Activated CD8-positive, alpha-beta T cell treated with anti-CD3 and anti-CD28 coated beads for 36 hours (primary cell): ENCODE results near the gene CDKN2AIPNL. TPM values are rescaled to one million over a fixed set of nuclear protein-coding genes. Genes with fewer than 3 reads are reported as not detected.
A peak's percentile ranks its signal among the peaks of the same experiment; 100 is the strongest.

ENCODE experiments used
- ATAC-seq: fragments of 200-7000 bp; cut with Tn5 transposase; one replicate; pipeline ENCODE4 v1.10.0; 2021; ENCODE audit warnings: mild to moderate bottlenecking, moderate library complexity
- CTCF ChIA-PET: fragments of 350-600 bp; sonication (Branson Sonifier 250); formaldehyde crosslinking; loops from one replicate; lab custom pipeline; 2021; ENCODE audit warnings: antibody characterized with exemption; lab: Charles Lee
- POLR2A ChIA-PET: fragments of 350-600 bp; sonication (Branson Sonifier 250); formaldehyde crosslinking; loops from one replicate; lab custom pipeline; 2021; ENCODE audit warnings: antibody characterized with exemption; lab: Charles Lee
- DNase-seq: peaks from one replicate; pipeline ENCODE4 v3.0.0-alpha.2; 2020
- H3K27ac Mint-ChIP-seq: one replicate; pipeline ENCODE4 v1.8.0; 2021; ENCODE audit warnings: mild to moderate bottlenecking, mixed read lengths
- H3K27me3 Mint-ChIP-seq: one replicate; pipeline ENCODE4 v1.8.0; 2021; ENCODE audit warnings: mixed read lengths
- H3K36me3 Mint-ChIP-seq: one replicate; pipeline ENCODE4 v1.8.0; 2021; ENCODE audit warnings: low read depth, mixed read lengths
- H3K4me1 Mint-ChIP-seq: one replicate; pipeline ENCODE4 v1.8.0; 2021; ENCODE audit warnings: low read depth, mixed read lengths
- H3K4me3 Mint-ChIP-seq: one replicate; pipeline ENCODE4 v1.8.0; 2021; ENCODE audit warnings: mild to moderate bottlenecking, moderate library complexity, mixed read lengths
- H3K9me3 Mint-ChIP-seq: one replicate; pipeline ENCODE4 v1.8.0; 2021; ENCODE audit warnings: mixed read lengths
- intact Hi-C: fragments of 100-400 bp; cut with micrococcal nuclease; formaldehyde crosslinking; loops from one replicate; pipeline ENCODE4 v1.10.0; 2022
- total RNA-seq, 2 experiments: library from RNA; stranded (reverse); gene quantifications; one replicate each; pipeline ENCODE4 v1.2.3, GENCODE V29; 2021
- TF ChIP-seq, protein P1 (sequence below): fragments of 200-600 bp; IDR thresholded peaks from one replicate; pipeline ENCODE4 v1.8.0; 2022; ENCODE audit warnings: antibody characterized with exemption, mild to moderate bottlenecking

The CDKN2AIPNL gene, protein sequence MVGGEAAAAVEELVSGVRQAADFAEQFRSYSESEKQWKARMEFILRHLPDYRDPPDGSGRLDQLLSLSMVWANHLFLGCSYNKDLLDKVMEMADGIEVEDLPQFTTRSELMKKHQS
- 10 to 100 TPM; 38.2 to 41.1 TPM for total RNA-seq

DNA sequence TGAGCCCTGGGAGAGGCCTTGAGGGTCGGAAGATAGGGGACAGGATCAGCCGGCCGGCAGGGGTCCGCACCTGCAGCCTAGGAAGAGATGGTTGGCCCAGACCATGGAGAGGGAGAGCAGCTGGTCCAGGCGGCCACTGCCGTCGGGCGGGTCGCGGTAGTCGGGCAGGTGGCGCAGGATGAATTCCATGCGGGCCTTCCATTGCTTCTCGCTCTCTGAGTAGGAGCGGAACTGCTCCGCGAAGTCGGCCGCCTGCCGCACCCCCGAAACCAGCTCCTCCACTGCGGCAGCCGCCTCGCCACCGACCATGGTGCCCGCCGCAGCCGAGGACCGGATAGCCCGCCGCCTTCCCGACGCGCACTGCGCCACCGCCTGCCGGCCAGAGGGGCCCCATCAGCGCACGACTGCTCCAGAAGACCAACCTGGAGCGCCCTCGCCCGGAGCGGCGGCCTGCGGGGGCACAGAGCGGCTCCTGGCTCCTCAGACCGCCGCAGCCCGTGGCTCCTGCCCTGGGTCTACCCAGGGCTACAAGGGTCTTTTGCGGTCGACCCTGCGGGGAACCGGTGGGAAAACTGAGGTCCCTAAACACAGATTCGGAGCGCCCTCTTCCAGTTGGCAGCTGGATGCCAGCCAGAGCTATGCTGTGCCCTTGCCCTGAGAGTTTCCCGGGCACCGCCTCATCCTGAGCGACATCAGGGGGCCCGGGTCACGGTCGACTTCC, at the start of gene CDKN2AIPNL:
CDKN2AIPNL (minus strand) TSS at position 336 of the 721 bp plus-strand sequence; CDS start at position 309, 27 bp downstream.
- TF ChIP-seq, protein P1, sequence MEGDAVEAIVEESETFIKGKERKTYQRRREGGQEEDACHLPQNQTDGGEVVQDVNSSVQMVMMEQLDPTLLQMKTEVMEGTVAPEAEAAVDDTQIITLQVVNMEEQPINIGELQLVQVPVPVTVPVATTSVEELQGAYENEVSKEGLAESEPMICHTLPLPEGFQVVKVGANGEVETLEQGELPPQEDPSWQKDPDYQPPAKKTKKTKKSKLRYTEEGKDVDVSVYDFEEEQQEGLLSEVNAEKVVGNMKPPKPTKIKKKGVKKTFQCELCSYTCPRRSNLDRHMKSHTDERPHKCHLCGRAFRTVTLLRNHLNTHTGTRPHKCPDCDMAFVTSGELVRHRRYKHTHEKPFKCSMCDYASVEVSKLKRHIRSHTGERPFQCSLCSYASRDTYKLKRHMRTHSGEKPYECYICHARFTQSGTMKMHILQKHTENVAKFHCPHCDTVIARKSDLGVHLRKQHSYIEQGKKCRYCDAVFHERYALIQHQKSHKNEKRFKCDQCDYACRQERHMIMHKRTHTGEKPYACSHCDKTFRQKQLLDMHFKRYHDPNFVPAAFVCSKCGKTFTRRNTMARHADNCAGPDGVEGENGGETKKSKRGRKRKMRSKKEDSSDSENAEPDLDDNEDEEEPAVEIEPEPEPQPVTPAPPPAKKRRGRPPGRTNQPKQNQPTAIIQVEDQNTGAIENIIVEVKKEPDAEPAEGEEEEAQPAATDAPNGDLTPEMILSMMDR, result peak; percentile 71
- peak within 1 kb of the TSS; percentile 97 for H3K4me3 Mint-ChIP-seq
- H3K36me3 Mint-ChIP-seq, result peaks cover 2% of the 10 kb centered on the region
- H3K9me3 Mint-ChIP-seq, result no peaks in the 10 kb centered on the region
- ChIA-PET CTCF (interaction anchor here (0.6 to 10.5 kb wide), 31 partner anchors 11 to 493 kb away, joined by 3 to 72 read pairs (median 5); partner anchors contain the start of genes JADE2, PCBD2 and UBE2B), POLR2A (interaction anchor here (0.5 to 1.9 kb wide), 18 partner anchors 10 to 747 kb away, joined by 3 to 15 read pairs (median 4); partner anchors contain the start of genes JADE2 and UBE2B)
- peak within 1 kb of the TSS; percentile 76 for H3K27ac Mint-ChIP-seq
- peak; percentile 94 for DNase-seq
- peaks cover 35% of the 10 kb centered on the region for H3K4me1 Mint-ChIP-seq
- intact Hi-C loops, result loop anchor here (5.0 kb wide), 1 partner anchor 116 kb away; the partner anchor contains the start of gene JADE2
- H3K27me3 Mint-ChIP-seq, result no peaks in the 10 kb centered on the region
- ATAC-seq, result peak; percentile 99

DNA sequence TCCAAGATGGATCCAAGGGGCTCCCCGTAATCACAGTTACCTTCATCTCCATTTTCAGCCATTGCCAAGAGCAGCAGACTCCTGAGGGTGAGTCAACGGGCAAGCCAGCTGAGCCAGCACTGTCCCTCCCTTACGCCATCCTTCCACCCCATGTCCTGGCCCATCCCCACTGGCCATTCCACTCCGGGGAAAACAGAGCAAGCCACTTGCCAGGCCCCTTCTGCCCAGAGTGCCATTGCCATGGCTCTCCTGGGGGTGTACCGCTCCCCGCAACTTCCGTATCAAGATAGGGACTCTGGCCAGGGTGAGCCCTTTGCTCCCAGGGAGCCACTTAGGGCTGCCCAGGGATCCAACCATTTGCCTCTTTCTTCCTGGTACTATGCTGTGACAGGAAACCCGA, 48.9 kb upstream of the CDKN2AIPNL start:
- ChIA-PET POLR2A (interaction anchor here (0.6 kb wide), 1 partner anchor 73 kb away, joined by 3 read pairs; no protein-coding TSS in a partner anchor), CTCF (no interaction called here)
- no peaks in the 10 kb centered on the region for H3K27me3 Mint-ChIP-seq
- H3K4me1 Mint-ChIP-seq, result no peaks in the 10 kb centered on the region
- H3K4me3 Mint-ChIP-seq, result no peak overlapping the region
- TF ChIP-seq, protein P1, result no peak
- H3K27ac Mint-ChIP-seq, result no peak overlapping the region
- no peaks in the 10 kb centered on the region for H3K9me3 Mint-ChIP-seq
- intact Hi-C loops, result no loop called here
- ATAC-seq, result no peak
- H3K36me3 Mint-ChIP-seq, result no peaks in the 10 kb centered on the region
- no peak for DNase-seq

DNA sequence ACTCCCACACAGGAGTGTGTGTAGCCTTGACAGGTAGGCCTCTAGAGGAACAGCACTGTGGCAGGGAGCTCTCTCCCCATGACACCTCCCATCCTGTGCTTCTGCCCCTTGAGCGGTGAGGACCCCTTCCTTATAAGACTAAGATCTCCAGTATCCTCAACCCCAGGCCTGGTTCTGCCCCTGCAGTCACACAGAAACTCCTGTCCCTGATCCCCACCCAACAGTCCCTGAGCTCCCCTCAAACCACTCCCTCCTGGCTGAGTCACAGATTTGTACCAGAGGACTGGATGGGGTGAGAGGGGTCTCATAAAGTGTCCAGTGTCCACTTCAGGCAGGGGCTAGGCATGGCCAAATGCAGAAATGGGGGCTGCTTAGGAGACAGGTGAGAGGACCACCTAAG, 47.8 kb upstream of the CDKN2AIPNL start:
- intact Hi-C loops, result no loop called here
- POLR2A ChIA-PET, result interaction anchor here (0.5 to 0.7 kb wide), 3 partner anchors 17 to 391 kb away, joined by 3 to 5 read pairs (median 3); no protein-coding TSS in a partner anchor
- Mint-ChIP-seq H3K27me3 (no peaks in the 10 kb centered on the region), H3K4me1 (no peaks in the 10 kb centered on the region), H3K27ac (no peak overlapping the region), H3K4me3 (no peak overlapping the region), H3K9me3 (no peaks in the 10 kb centered on the region), H3K36me3 (no peaks in the 10 kb centered on the region)
- DNase-seq (no peak), ATAC-seq (no peak)
- TF ChIP-seq, protein P1, result no peak
- CTCF ChIA-PET, result no interaction called here

DNA sequence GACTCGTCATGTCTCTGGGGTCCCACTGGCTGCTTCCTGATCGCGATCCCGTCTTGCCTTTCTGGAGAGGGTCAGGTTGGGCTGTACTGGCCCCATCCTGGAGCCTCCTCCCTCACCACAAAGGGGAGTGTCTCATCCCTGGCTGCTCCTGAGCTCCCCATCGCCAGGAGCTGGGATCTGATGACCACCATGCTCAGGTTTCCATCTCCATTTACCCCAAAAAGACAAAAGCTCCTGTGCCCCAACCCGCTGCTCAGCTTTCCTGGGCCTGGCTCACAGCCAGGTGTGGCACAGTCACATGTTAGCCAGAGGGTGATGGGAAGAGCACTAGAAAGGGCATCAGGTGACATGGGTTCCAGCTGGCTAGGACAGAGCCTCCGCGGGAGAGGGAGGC, 47.3 kb upstream of the CDKN2AIPNL start:
- Mint-ChIP-seq H3K36me3 (no peaks in the 10 kb centered on the region), H3K4me1 (no peaks in the 10 kb centered on the region), H3K9me3 (no peaks in the 10 kb centered on the region), H3K4me3 (no peak overlapping the region), H3K27me3 (no peaks in the 10 kb centered on the region), H3K27ac (no peak overlapping the region)
- POLR2A ChIA-PET, result interaction anchor here (0.5 to 0.6 kb wide), 2 partner anchors 18 to 390 kb away, joined by 3 read pairs; no protein-coding TSS in a partner anchor
- CTCF ChIA-PET, result no interaction called here
- intact Hi-C loops, result no loop called here
- ATAC-seq, result no peak
- TF ChIP-seq, protein P1, result no peak
- no peak for DNase-seq
